T-helper 2 cell (primary cell): ENCODE data around the gene SIRT1.
"Not testable (repeated sequence)": the region's sequence is repeated elsewhere in the genome, so short reads cannot be mapped to it uniquely, and the experiment has no call there.

Source experiments
- DNase-seq, 5 experiments: peaks; one replicate each; pipeline versions ENCODE4 v3.0.0 to v3.0.0-alpha.2; 2012 to 2022

SIRT1 gene

DNA sequence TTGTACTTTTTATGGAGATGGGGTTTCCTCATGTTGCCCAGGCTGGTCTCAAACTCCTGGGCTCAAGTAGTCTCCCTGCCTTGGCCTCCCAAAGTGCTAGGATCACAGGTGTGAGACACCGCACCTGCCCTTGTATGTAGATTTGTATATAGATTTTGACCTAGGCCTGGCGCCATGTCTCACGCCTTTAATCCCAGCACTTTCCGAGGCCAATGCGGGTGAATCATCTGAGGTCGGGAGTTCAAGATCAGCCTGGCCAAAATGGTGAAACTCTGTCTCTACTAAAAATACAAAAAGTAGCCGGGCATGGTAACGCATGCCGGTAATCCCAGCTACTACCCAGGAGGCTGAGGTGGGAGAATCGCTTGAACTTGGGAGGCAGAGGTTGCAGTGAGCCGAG is 7.0 kb upstream of the SIRT1 start:
- not testable (repeated sequence) for DNase-seq

DNA sequence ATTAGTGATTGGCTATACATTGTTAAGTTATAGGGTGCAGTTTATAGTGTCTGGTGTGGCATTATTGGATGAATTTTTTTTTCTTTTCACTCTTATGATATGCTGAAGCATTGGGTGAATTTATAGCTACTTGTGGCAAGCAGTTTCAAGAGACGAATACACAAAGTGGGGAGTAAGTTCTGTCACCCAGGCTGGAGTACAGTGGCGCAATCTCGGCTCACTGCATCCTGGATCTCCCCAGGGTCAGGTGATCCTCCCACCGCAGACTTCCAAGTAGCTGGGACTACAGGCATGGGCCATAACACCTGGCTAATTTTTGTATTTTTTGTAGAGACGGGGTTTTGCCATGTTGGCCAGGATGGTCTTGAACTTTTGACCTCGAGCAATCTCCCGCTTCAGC is 6.3 kb upstream of the SIRT1 start:
- no peak for DNase-seq

DNA sequence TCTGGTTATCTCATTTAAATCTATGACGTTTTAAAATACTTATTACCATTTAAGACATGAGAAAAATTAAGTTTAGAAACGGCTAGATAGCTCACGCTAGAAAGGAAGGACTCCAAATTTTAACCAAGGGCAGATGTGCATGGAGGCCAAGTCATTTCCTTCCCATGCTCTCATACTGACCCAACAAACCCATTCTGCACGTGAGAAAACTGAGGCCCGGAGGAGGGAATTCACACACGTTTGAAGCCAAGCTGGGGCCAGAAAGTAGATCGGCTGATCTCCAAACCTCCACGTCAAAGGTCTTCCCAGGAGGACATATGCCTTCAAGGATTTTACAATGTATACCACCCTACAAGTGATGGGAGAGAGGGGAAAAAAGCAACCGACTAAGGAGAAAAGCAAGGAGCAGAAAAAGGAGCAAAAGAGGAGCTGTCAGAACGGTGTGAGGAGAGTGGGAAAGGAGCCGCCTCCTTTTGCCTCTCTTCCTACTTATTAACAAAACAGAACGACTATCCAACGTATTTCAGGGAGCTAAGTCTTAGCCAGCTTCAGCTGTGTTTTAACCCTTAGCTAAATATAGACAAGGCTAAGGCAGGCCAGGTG is 645 bp upstream of the SIRT1 start:
- DNase-seq = no peak

- DNase-seq = peak; percentile 58 to 90 (median 75)
Measured at GRCh38 chr10:67884842-67885670, 600 bp downstream of the SIRT1 start.

GRCh38 chr10:67893637-67894036 is 9.2 kb downstream of the SIRT1 start:
- no peak for DNase-seq

- DNase-seq = no peak
Measured at GRCh38 chr10:67903581-67903980, 19.1 kb downstream of the SIRT1 start.

GRCh38 chr10:67912331-67912946 is 28.0 kb downstream of the SIRT1 start:
- DNase-seq = peak in 1 of 5 experiments; percentile 24

DNA sequence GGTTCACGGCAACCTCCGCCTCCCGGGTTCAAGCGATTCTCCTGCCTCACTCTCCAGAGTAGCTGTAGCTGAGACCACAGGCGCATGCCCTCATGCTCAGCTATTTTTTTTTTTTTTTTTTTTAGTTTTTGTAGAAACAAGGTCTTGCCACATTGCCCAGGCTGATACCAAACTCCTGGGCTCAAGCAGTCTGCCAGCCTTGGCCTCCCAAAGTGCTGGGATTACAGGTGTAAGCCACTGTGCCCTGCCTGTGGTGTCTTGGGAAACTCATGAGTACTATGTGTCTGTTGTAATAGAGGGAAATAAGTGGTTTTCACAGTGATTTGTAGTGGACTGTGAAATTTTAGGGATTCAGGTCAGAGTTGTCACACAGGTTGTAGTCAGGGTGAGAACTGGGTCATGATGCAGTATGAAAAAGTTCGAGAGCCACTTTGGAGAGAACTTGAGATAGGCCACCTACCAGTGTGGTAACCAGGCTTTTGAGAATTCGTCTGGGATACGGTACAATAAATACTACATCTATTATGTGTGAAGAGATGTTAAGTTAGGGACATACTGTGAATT is 30.4 kb downstream of the SIRT1 start:
- DNase-seq = no peak

- no peak for DNase-seq
Measured at GRCh38 chr10:67917169-67917568, 32.7 kb downstream of the SIRT1 start.

DNA sequence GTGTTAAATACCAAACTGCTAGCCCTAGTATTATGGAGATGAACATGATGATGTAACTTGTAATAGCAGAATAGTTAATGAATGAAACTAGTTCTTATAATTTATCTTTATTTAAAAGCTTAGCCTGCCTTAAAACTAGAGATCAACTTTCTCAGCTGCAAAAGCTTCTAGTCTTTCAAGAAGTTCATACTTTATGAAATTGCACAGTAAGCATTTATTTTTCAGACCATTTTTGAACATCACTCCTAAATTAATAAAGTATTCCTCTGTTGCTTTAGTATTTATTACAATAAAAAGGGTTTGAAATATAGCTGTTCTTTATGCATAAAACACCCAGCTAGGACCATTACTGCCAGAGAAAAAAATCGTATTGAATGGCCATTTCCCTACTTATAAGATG is 33.2 kb downstream of the SIRT1 start:
- DNase-seq = no peak

DNA sequence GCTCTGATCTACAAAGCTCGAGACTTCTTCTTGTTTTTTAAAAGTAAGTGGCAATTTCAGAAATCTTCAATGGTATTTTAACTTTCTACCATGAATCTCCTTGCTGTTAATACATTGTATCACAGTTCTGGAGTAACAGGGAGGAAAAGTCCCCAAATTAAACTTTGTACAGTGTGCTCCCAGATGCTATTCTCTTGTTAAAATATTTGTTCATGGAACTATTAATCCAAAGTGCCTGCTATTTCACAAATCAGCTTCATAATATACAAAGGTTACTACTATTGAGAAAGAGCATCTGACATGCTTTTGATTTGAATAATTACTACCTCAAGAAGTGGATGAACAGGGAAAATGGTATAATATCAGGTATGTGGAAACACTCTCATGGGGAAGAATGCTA is 36.6 kb downstream of the SIRT1 start:
- DNase-seq = no peak

GRCh38 chr10:67923551-67923950 is 39.1 kb downstream of the SIRT1 start:
- DNase-seq = no peak

- no peak for DNase-seq
Measured at GRCh38 chr10:67924136-67924535, 39.7 kb downstream of the SIRT1 start.

DNA sequence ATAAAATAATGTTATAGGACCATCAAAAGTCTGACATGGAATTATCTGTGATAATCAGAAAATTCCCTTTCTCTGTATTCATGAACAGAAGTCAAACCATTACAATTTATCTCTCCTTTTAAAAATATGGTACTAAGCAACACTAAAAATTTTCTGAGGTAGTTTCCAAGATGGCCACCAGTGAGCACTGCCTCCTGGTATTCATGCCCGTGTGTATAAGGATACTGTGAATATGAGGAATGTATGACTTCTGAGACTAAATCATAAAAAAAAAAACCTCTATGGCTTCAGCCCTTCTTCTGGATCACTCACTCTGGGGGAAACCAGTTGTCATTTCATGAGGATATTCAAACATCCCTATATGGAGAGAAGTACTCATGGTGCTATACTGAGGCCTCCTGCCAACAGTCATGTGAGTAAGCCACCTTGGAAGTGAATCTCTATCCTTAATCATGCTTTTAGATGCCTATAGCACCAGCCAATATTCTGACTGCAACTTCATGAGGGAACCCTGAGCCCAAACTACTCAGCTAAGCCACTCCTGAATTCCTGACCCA is 41.1 kb downstream of the SIRT1 start:
- DNase-seq = no peak

DNA sequence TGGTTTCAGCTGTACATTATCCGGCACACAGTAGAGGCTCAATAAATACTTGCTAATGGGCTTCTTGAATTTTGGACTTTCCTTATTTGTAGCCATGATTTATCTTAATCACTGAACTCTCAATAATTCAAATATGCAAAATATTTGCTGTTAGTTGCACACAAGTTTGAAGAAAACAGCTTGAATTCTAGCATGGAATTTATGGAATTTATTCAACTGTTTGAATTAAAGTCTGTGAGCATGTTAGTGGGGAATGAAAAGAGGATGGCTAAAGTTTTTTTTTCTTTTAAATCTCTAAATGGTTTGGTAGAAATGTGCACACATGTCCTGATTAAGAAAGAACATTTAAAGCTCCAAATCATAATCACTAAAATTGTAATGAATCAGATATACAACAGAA is 42.5 kb downstream of the SIRT1 start:
- no peak for DNase-seq

GRCh38 chr10:67933199-67933598 is 48.7 kb downstream of the SIRT1 start:
- peak in 1 of 5 experiments; percentile 52 for DNase-seq

- DNase-seq = no peak
Measured at GRCh38 chr10:67934336-67934735, 49.9 kb downstream of the SIRT1 start.

DNA sequence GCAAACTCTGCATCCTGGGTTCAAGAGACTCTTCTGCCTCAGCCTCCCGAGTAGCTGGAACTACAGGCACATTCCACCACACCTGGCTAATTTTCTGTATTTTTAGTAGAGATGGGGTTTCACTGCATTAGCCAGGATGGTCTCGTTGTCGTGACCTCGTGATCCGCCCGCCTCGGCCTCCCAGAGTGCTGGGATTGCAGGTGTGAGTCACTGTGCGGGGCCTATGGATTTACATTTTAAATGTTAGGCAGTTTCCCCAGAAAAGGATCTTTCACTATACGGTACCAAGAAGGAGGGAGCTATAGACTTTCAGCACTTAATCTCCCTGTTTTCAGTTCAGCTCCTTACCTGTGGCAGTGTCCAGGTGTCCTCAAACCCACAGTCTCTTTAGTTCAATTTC is 50.8 kb downstream of the SIRT1 start:
- DNase-seq = no peak

- DNase-seq = no peak
Measured at GRCh38 chr10:67936416-67936815, 52.0 kb downstream of the SIRT1 start.

DNA sequence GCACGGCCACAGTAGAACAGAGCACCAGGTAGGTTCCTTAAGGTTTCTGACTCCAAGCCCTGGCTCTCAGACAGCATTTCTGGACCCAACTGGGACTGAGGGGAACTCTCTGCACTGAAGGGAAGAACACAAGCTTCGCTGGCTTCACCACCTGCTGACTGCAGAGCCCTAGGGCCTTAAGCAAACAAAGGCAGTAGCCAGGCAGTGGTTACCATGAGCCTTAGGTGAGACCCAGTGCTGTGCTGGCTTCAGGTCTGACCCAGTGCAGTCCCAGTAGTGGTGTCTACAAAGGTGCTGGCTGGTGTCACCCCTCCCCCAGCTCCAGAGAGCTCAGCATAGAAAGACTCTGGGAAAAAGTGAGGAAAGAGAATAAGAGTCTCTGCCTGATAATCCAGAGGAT is 59.5 kb downstream of the SIRT1 start:
- no peak for DNase-seq

DNA sequence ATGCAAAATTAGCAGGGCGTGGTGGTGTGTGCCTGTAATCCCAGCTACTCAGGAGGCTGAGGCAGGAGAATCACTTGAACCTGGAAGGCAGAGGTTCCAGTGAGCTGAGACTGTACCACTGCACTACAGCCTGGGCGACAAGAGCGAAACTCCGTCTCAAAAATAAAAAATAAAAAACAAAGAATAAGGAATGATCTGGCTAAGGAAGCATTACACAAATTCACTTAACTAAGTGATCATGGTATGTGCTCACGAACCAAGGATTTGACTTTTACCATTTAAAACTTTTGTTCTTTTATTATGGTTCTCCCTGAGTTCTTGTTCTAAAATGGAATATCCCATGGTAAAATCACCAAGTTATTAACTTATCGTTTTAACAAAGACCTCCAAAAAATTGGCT is 71.2 kb downstream of the SIRT1 start:
- DNase-seq = no peak

DNA sequence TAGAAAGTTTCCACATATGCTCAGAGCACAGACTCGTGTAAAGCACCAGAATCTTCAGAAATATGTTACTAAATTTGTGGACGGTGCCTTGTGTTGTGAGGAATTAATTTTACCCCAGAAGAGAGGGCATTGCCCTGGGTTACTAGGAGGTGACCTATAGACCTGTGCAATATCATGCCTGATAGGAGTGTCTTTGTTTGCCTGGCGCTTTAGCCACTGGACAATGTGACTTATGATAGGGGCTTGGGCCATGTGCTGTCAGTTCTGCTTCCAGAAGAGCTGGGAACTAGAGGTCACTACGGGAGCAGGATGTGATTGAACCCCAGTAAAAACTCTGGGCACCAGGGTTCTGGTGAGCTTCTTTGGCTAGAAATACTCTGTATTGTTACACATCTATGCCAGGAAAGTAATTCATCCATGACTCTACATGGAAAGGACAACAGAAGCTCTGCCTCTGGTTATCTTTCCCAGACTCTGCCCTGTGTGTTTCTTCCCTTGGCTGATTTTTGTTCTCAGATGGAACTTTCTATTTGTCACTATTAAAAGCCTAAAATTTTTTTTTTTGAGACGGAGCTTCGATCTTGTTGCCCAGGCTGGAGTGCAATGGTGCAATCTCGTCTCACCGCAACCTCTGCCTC is 75.5 kb downstream of the SIRT1 start:
- DNase-seq = no peak

DNA sequence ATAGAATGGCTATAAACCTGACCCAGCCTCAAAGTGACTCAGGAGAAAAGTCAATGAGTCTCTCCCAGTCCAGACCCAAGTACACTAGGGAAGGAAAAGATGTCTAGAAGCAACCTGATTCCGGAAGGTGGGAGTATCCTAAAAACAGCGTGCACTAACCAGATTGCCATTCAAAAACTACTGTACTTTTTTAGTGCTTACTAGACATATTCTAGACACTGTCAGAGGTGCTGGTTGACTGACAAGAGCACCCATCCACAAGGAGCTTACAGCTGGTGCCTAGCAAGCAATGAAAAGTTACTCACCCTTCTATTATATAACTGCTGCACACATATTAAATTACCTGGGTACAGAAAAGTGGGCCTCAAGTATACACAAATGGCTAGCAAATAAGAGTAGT is 81.0 kb downstream of the SIRT1 start:
- no peak for DNase-seq
